CD14-positive monocyte (primary cell): ENCODE measurements around the gene VCL. TPM values are rescaled to one million over a fixed set of nuclear protein-coding genes. Genes with fewer than 3 reads are reported as not detected.
A peak's percentile ranks its signal among the peaks of the same experiment; 100 is the strongest.

ENCODE experiments used
- DNase-seq, 3 donors: peaks; one replicate each; pipeline ENCODE4 v3.0.0-alpha.2; 2011 to 2022
- H2AFZ ChIP-seq: 2 replicates; pipeline ENCODE4 v1.6.0; 2012; ENCODE audit warnings: mild to moderate bottlenecking, low read depth, low read length, inconsistent platforms; ENCODE audit not compliant: insufficient read depth, poor library complexity, severe bottlenecking
- H3K27ac ChIP-seq, 2 donors: 1 replicate in 1 of 2; 2 replicates in 1 of 2; pipeline ENCODE4 v1.5.1; 2012 to 2013; ENCODE audit warnings: low read length in 2 of 2, control low read depth in 1 of 2, inconsistent platforms in 1 of 2, low read depth in 1 of 2, mild to moderate bottlenecking in 1 of 2
- H3K27me3 ChIP-seq, 2 donors: one replicate each; pipeline versions ENCODE4 v1.6.0 to v1.6.1; 2011 to 2013; ENCODE audit warnings: low read length in 2 of 2; ENCODE audit not compliant: control insufficient read depth in 2 of 2, insufficient read depth in 2 of 2
- H3K36me3 ChIP-seq, 2 donors: replicated peaks in 1 of 2; 1 replicate in 1 of 2; 2 replicates in 1 of 2; pipeline versions ENCODE4 v1.5.1 to v1.6.1; 2012 to 2013; ENCODE audit warnings: low read length in 2 of 2, control low read depth in 1 of 2, inconsistent platforms in 1 of 2, mild to moderate bottlenecking in 1 of 2; ENCODE audit not compliant: insufficient read depth in 2 of 2, control insufficient read depth in 1 of 2
- H3K4me1 ChIP-seq, 2 donors: 1 replicate in 1 of 2; 2 replicates in 1 of 2; pipeline versions ENCODE4 v1.5.1 to v1.6.1; 2012 to 2013; ENCODE audit warnings: low read length in 2 of 2, control low read depth in 1 of 2, inconsistent platforms in 1 of 2, mild to moderate bottlenecking in 1 of 2, moderate library complexity in 1 of 2; ENCODE audit not compliant: insufficient read depth in 2 of 2, control insufficient read depth in 1 of 2
- H3K4me2 ChIP-seq: replicated peaks from 2 replicates; pipeline ENCODE3; 2012; ENCODE audit warnings: low read length, moderate library complexity, mild to moderate bottlenecking; ENCODE audit not compliant: poor library complexity, severe bottlenecking; ENCODE audit errors: extremely low read depth
- H3K4me3 ChIP-seq, 3 experiments: fragments of 200-600 bp in 1 of 3; sonication (generic) in 1 of 3; replicated peaks in 1 of 3; 1 replicate in 2 of 3; 2 replicates in 1 of 3; pipeline ENCODE4 v1.5.1; 2011 to 2013; ENCODE audit warnings: low read length in 3 of 3, mild to moderate bottlenecking in 3 of 3, control low read depth in 2 of 3, low read depth in 2 of 3, inconsistent platforms in 1 of 3, moderate library complexity in 1 of 3
- H3K79me2 ChIP-seq: 2 replicates; pipeline ENCODE4 v1.6.0; 2012; ENCODE audit warnings: mild to moderate bottlenecking, control low read depth, inconsistent platforms, low read length, moderate library complexity; ENCODE audit not compliant: insufficient read depth
- H3K9ac ChIP-seq: 2 replicates; pipeline ENCODE4 v1.6.0; 2017; ENCODE audit warnings: low read length, mild to moderate bottlenecking; ENCODE audit not compliant: insufficient read depth, poor library complexity, severe bottlenecking
- H3K9me3 ChIP-seq, 2 donors: replicated peaks in 1 of 2; 1 replicate in 1 of 2; 2 replicates in 1 of 2; pipeline versions ENCODE4 v1.5.1 to v1.6.1; 2012 to 2013; ENCODE audit warnings: low read length in 2 of 2, control low read depth in 1 of 2; ENCODE audit not compliant: control insufficient read depth in 1 of 2, insufficient read depth in 1 of 2
- H4K20me1 ChIP-seq: 2 replicates; pipeline ENCODE4 v1.6.0; 2012; ENCODE audit warnings: mild to moderate bottlenecking, low read length, control low read depth, moderate library complexity; ENCODE audit not compliant: insufficient read depth
- H3K27ac Mint-ChIP-seq, 7 donors: one replicate each; pipeline ENCODE4 v1.8.0; 2020; ENCODE audit warnings: mild to moderate bottlenecking in 7 of 7, mixed read lengths in 7 of 7, moderate library complexity in 6 of 7, inconsistent platforms in 2 of 7
- H3K27me3 Mint-ChIP-seq, 3 donors: one replicate each; pipeline ENCODE4 v1.8.0; 2021 to 2022; ENCODE audit warnings: low read depth in 3 of 3, mild to moderate bottlenecking in 3 of 3, mixed read lengths in 3 of 3, moderate library complexity in 3 of 3, inconsistent platforms in 1 of 3
- H3K36me3 Mint-ChIP-seq, 2 donors: one replicate each; pipeline ENCODE4 v1.8.0; 2020; ENCODE audit warnings: mixed read lengths in 2 of 2, inconsistent platforms in 1 of 2, mild to moderate bottlenecking in 1 of 2
- H3K4me1 Mint-ChIP-seq: one replicate; pipeline ENCODE4 v1.8.0; 2020; ENCODE audit warnings: mild to moderate bottlenecking, mixed read lengths
- H3K4me3 Mint-ChIP-seq, 2 donors: one replicate each; pipeline ENCODE4 v1.8.0; 2020; ENCODE audit warnings: mild to moderate bottlenecking in 2 of 2, mixed read lengths in 2 of 2, moderate library complexity in 1 of 2
- H3K9me3 Mint-ChIP-seq, 7 donors: one replicate each; pipeline ENCODE4 v1.8.0; 2020 to 2022; ENCODE audit warnings: mixed read lengths in 7 of 7, mild to moderate bottlenecking in 6 of 7, moderate library complexity in 6 of 7, inconsistent platforms in 2 of 7
- CTCF ChIP-seq: fragments of 200-600 bp; IDR thresholded peaks from one replicate; pipeline ENCODE4 v1.8.0; 2022; ENCODE audit warnings: antibody characterized with exemption, mild to moderate bottlenecking
- WGBS: methylation state at CpG from one replicate; pipeline ENCODE4 v1.1.5; 2013; ENCODE audit warnings: missing lambda C conversion rate; ENCODE audit not compliant: insufficient coverage; 5-methylcytosine and 5-hydroxymethylcytosine counted together
- intact Hi-C, 2 donors: fragments of 100-400 bp; cut with micrococcal nuclease; formaldehyde crosslinking; loops; one replicate each; pipeline versions ENCODE4 v1.15.0 to v1.15.1; 2023
- polyA plus RNA-seq, 3 donors: library from polyadenylated mRNA; depleted of rRNA in 1 of 3; unstranded in 2 of 3; stranded (reverse) in 1 of 3; fragments of 300-500 nt in 2 of 3; fragments of >200 nt in 1 of 3; fragmentation: Illumina TruSeq in 2 of 3; gene quantifications; 1 replicate in 2 of 3; 2 replicates in 1 of 3; pipeline ENCODE4 v1.2.3, GENCODE V29; 2012 to 2021

Gene VCL
- polyA plus RNA-seq, 3 donors, result 39.1 to 68.4 (median 52.8) TPM

DNA sequence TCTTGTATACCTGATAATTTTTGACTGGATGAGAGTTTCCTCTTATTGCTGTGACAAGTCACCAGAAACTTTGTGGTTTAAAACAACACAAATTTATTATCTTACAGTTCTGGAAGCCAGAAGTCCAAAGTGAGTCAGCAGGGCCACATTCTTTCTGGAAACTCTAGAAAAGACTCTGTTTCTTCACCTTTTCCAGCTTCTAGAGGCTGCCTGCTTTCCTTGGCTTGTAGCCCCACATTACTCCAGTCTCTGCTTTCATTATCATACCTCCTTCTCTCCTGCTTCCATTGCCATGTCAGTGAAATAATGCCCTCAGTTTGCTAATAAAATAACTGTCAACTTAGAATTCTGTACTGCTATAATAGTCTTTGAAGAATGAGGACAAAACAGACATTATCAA, 65.3 kb downstream of the VCL start:
- H4K20me1 ChIP-seq, result peaks cover 83% of the 10 kb centered on the region
- peaks cover 88% of the 10 kb centered on the region for H3K79me2 ChIP-seq
- intact Hi-C loops, result no loop called here
- no peak overlapping the region for H3K9ac ChIP-seq
- no peak overlapping the region for H3K4me3 ChIP-seq
- H3K36me3 ChIP-seq, result peaks cover 26 to 41% of the 10 kb centered on the region in 2 donors
- Mint-ChIP-seq H3K36me3 (peaks cover 30 to 53% of the 10 kb centered on the region in 2 donors), H3K9me3 (no peaks in the 10 kb centered on the region), H3K4me1 (peaks cover 22% of the 10 kb centered on the region), H3K27ac (peak overlapping the region in 1 of 7 donors; percentile 3), H3K27me3 (no peaks in the 10 kb centered on the region), H3K4me3 (no peak overlapping the region)
- H3K4me1 ChIP-seq, result peaks cover 8 to 18% of the 10 kb centered on the region in 2 donors
- no peaks in the 10 kb centered on the region for H3K27me3 ChIP-seq
- H3K9me3 ChIP-seq, result peaks cover 0 to 4% of the 10 kb centered on the region in 2 donors
- no peak for TF ChIP-seq CTCF
- no peak overlapping the region for H2AFZ ChIP-seq
- no peak overlapping the region for H3K4me2 ChIP-seq
- DNase-seq, result no peak
- no peak overlapping the region for H3K27ac ChIP-seq

DNA sequence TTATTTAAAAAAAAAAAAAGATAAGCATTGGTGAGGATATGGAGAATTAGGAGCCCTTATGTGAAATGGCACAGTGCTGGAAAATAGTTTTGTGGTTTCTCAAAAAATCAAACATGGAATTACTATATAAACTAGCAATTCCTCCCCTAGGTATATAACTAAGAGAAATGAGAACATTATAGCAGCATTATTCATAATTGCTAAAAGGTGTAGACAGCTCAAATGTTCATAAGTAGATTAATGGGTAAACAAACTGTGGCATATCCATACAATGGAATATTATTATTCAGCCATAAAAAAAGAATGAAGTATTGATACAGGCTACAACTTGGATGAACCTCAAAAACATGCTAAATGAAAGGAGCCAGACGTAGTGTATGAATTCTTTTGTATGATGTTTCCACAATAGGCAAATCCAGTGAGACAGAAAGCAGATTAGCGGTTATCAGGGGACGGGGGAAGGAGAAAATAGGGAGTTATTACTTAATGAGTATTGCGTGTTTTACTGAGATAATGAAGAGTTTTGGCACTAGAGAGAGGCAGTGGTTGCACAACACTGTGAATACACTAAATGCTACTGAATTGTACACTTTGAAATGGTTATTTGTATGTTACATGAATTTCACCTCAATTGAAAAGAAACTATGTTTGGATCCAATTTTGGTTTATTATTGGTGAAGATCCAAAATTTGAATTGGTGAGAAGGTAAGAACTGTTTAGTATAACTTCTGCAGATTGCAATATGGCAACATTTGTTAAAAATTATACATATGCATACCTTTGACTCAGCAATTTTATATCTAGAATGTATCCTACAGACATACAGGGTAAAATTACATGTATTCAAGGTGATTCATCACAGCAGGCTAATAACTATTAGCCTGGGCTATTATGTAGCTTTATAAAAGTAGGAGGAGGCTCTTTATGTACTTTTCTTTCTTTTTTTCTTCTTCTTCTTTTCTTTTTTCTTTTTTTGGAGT, 69.7 kb downstream of the VCL start:
- H3K27me3 ChIP-seq, result no peaks in the 10 kb centered on the region
- peaks cover 70% of the 10 kb centered on the region for H4K20me1 ChIP-seq
- peaks cover 0 to 3% of the 10 kb centered on the region in 2 donors for H3K9me3 ChIP-seq
- H3K79me2 ChIP-seq, result peaks cover 68% of the 10 kb centered on the region
- intact Hi-C loops, result no loop called here
- Mint-ChIP-seq H3K36me3 (peaks cover 44 to 59% of the 10 kb centered on the region in 2 donors), H3K9me3 (no peaks in the 10 kb centered on the region), H3K27ac (peak overlapping the region in 4 of 7 donors; percentile 0 to 78 (median 55)), H3K4me1 (peaks cover 13% of the 10 kb centered on the region), H3K27me3 (no peaks in the 10 kb centered on the region), H3K4me3 (no peak overlapping the region)
- no peak overlapping the region for H3K4me3 ChIP-seq
- no peak overlapping the region for H3K27ac ChIP-seq
- no peak overlapping the region for H3K9ac ChIP-seq
- 16% methylated on average over 3 of the region's 4 CpGs for WGBS
- no peak for TF ChIP-seq CTCF
- peaks cover 51 to 64% of the 10 kb centered on the region in 2 donors for H3K36me3 ChIP-seq
- peak overlapping the region; percentile 3 for H3K4me2 ChIP-seq
- H2AFZ ChIP-seq, result no peak overlapping the region
- peaks cover 4 to 9% of the 10 kb centered on the region in 2 donors for H3K4me1 ChIP-seq
- peak in 1 of 3 donors; percentile 18 for DNase-seq
